K562 (cell line): ENCODE results near the gene SRMS. TPM values are rescaled to one million over a fixed set of nuclear protein-coding genes. Genes with fewer than 3 reads are reported as not detected.

ENCODE experiments used
- ATAC-seq: fragments of 200-7000 bp; cut with Tn5 transposase; 3 replicates; pipeline ENCODE4 v1.9.1; 2020; ENCODE audit warnings: moderate library complexity
- BruUV-seq: library from RNA; stranded (reverse); fragments of 400-500 nt; replicated peaks from 2 replicates; lab custom pipeline; 2021; lab: Mats Ljungman, UMichigan
- CTCF ChIA-PET: fragments of 300-600 bp; formaldehyde crosslinking; extraction: SDS; loops from one replicate; lab custom pipeline; 2021; ENCODE audit warnings: low intra/inter-chr PET ratio; lab: Yijun Ruan, JAX
- POLR2A ChIA-PET: fragments of 300-600, 350-650 bp; sonication (Branson Sonifier 250); formaldehyde crosslinking; extraction: SDS; loops from one replicate; lab custom pipeline; 2021; ENCODE audit warnings: antibody characterized with exemption, inconsistent platforms; lab: Yijun Ruan, JAX
- DNase-seq, 4 experiments: peaks; one replicate each; pipeline versions ENCODE4 v3.0.0 to v3.0.0-alpha.2; 2011 to 2018; ENCODE audit warnings: low spot score in 3 of 4, mixed read lengths in 3 of 4; ENCODE audit errors: extremely low read depth in 1 of 4
- FAIRE-seq: peaks from 2 replicates; lab custom pipeline; 2011; peaks lifted over from hg19 to GRCh38; lab: Jason Lieb, UNC
- H2AFZ ChIP-seq: 2 replicates; pipeline ENCODE4 v1.6.0; 2011; ENCODE audit warnings: low read depth, low read length, control low read depth, inconsistent platforms
- H3K27ac ChIP-seq: fragments of 200-600 bp; 3 replicates; pipeline ENCODE4 v1.8.0; 2011; ENCODE audit warnings: low read depth, mild to moderate bottlenecking, control low read depth, inconsistent platforms, low read length, moderate library complexity, mixed read lengths; ENCODE audit errors: extremely low read depth
- H3K27me3 ChIP-seq, 2 experiments: fragments of 300-600 bp in 1 of 2; 2 replicates in 1 of 2; 3 replicates in 1 of 2; pipeline versions ENCODE4 v1.6.0 to v1.8.0; 2011; ENCODE audit warnings: inconsistent platforms in 2 of 2, low read length in 2 of 2, mild to moderate bottlenecking in 1 of 2, mixed read lengths in 1 of 2, moderate library complexity in 1 of 2; ENCODE audit not compliant: control insufficient read depth in 2 of 2, insufficient read depth in 2 of 2
- H3K36me3 ChIP-seq: fragments of 300-600 bp; 3 replicates; pipeline ENCODE4 v1.8.0; 2011; ENCODE audit warnings: mild to moderate bottlenecking, low read length, inconsistent platforms; ENCODE audit not compliant: control insufficient read depth, insufficient read depth
- H3K4me1 ChIP-seq, 2 experiments: fragments of 200-600 bp in 1 of 2; replicated peaks in 1 of 2; 2 replicates in 1 of 2; 3 replicates in 1 of 2; pipeline versions ENCODE4 v1.5.1 to v1.8.0; 2011; ENCODE audit warnings: inconsistent platforms in 2 of 2, low read length in 2 of 2, mild to moderate bottlenecking in 1 of 2, mixed read lengths in 1 of 2, moderate library complexity in 1 of 2; ENCODE audit not compliant: control insufficient read depth in 2 of 2, insufficient read depth in 2 of 2
- H3K4me2 ChIP-seq: 2 replicates; pipeline ENCODE4 v1.6.1; 2011; ENCODE audit warnings: low read length, control low read depth, inconsistent platforms, mixed read lengths; ENCODE audit not compliant: insufficient read depth
- H3K4me3 ChIP-seq: fragments of 200-600 bp; sonication (generic), shearing (Covaris generic); 2 replicates; pipeline ENCODE4 v1.5.1; 2016; ENCODE audit warnings: control low read depth, inconsistent platforms
- H3K79me2 ChIP-seq: fragments of 200-600 bp; 3 replicates; pipeline ENCODE4 v1.8.0; 2011; ENCODE audit warnings: low read length, inconsistent platforms; ENCODE audit not compliant: control insufficient read depth, insufficient read depth
- H3K9ac ChIP-seq, 2 experiments: 2 replicates each; pipeline versions ENCODE4 v1.6.0 to v1.6.1; 2011; ENCODE audit warnings: low read depth in 2 of 2, low read length in 2 of 2, control low read depth in 1 of 2, inconsistent platforms in 1 of 2, mild to moderate bottlenecking in 1 of 2, mixed read lengths in 1 of 2; ENCODE audit not compliant: insufficient read depth in 1 of 2
- H3K9me1 ChIP-seq: one replicate; pipeline ENCODE4 v1.6.0; 2011; ENCODE audit warnings: inconsistent platforms, mild to moderate bottlenecking, low read length, moderate library complexity; ENCODE audit not compliant: control insufficient read depth, insufficient read depth
- H3K9me3 ChIP-seq: replicated peaks from 2 replicates; pipeline ENCODE4 v1.5.1; 2011; ENCODE audit warnings: low read depth, low read length, inconsistent platforms; ENCODE audit not compliant: control insufficient read depth, insufficient read depth
- H4K20me1 ChIP-seq: replicated peaks from 2 replicates; pipeline ENCODE4 v1.6.1; 2011; ENCODE audit warnings: low read length, inconsistent platforms, mixed read lengths; ENCODE audit not compliant: control insufficient read depth, insufficient read depth
- CBX8 ChIP-seq: fragments of 200-600 bp; sonication (generic); IDR thresholded peaks from 2 replicates; pipeline ENCODE4 v1.6.1; 2012; ENCODE audit warnings: borderline replicate concordance, mixed run types, low read depth, mild to moderate bottlenecking, moderate library complexity, mixed read lengths, low read length, control low read depth, inconsistent platforms; ENCODE audit not compliant: poor library complexity, severe bottlenecking; ENCODE audit errors: extremely low read depth
- CHCHD3 ChIP-seq: fragments of 250-450 bp; sonication (Bioruptor Pico); IDR thresholded peaks from 2 replicates; pipeline ENCODE4 v2.1.2; 2022; ENCODE audit warnings: mild to moderate bottlenecking
- ELK1 ChIP-seq: sonication (generic); formaldehyde crosslinking; IDR thresholded peaks from 2 replicates; pipeline ENCODE4 v1.8.1; 2022; ENCODE audit warnings: missing genetic modification reagents
- FOXK2 ChIP-seq, 2 experiments: fragments of 450-650 bp; IDR thresholded peaks in 1 of 2; conservative IDR thresholded peaks in 1 of 2; 2 replicates each; pipeline ENCODE4 v1.6.1; 2016; ENCODE audit warnings: low read depth in 2 of 2, mild to moderate bottlenecking in 1 of 2
- HCFC1 ChIP-seq: IDR thresholded peaks from 2 replicates; pipeline ENCODE4 v1.6.1; 2012; ENCODE audit warnings: low read depth, low read length, improper control_type of control experiment
- HDAC8 ChIP-seq: fragments of 450-650 bp; IDR thresholded peaks from 2 replicates; pipeline ENCODE4 v1.6.1; 2016; ENCODE audit warnings: mild to moderate bottlenecking, missing genetic modification characterization, moderate library complexity, missing compliant biosample characterization
- RAD51 ChIP-seq: fragments of 450-650 bp; IDR thresholded peaks from 2 replicates; pipeline ENCODE4 v1.7.1; 2016; ENCODE audit warnings: low read depth, mild to moderate bottlenecking, borderline replicate concordance
- SMAD1 ChIP-seq: fragments of 150-350 bp; IDR thresholded peaks from 2 replicates; pipeline ENCODE4 v1.6.1; 2014; ENCODE audit warnings: low read length, low read depth; ENCODE audit not compliant: partially characterized antibody
- SMARCB1 ChIP-seq: IDR thresholded peaks from 2 replicates; pipeline ENCODE4 v1.6.1; 2011; ENCODE audit warnings: improper control_type of control experiment, low read depth; ENCODE audit not compliant: insufficient read length
- SREBF1 ChIP-seq: fragments of 150-350 bp; IDR thresholded peaks from 2 replicates; pipeline ENCODE4 v1.6.1; 2014; ENCODE audit warnings: antibody characterized with exemption, low read depth, low read length, borderline replicate concordance
- THRA ChIP-seq: fragments of 450-650 bp; IDR thresholded peaks from 2 replicates; pipeline ENCODE4 v1.6.1; 2017; ENCODE audit warnings: mild to moderate bottlenecking, moderate library complexity
- XRCC5 ChIP-seq: fragments of 200-400 bp; formaldehyde crosslinking; IDR thresholded peaks from 2 replicates; pipeline ENCODE4 v1.6.1; 2017; ENCODE audit warnings: low read depth, mild to moderate bottlenecking, low read length
- ZFP1 ChIP-seq: fragments of 450-650 bp; formaldehyde crosslinking; IDR thresholded peaks from 2 replicates; pipeline ENCODE4 v1.4.0; 2020; ENCODE audit warnings: mild to moderate bottlenecking, mixed read lengths
- ZFX ChIP-seq: sonication (generic); formaldehyde crosslinking; IDR thresholded peaks from 2 replicates; pipeline ENCODE4 v1.8.0; 2022; ENCODE audit warnings: mild to moderate bottlenecking, missing genetic modification reagents, moderate library complexity
- ZNF436 ChIP-seq: fragments of 250-450, 450-650 bp; sonication (Bioruptor Pico); formaldehyde crosslinking; IDR thresholded peaks from 2 replicates; pipeline ENCODE4 v1.7.0; 2020; ENCODE audit warnings: mild to moderate bottlenecking
- WGBS: fragments of 100-300 bp; shearing (Covaris generic); methylation state at CpG from one replicate; pipeline ENCODE4 v1.1.6; 2016; ENCODE audit warnings: low coverage, mixed read lengths; ENCODE audit not compliant: insufficient coverage; ENCODE audit errors: missing lambda C conversion rate; 5-methylcytosine and 5-hydroxymethylcytosine counted together
- in situ Hi-C: fragments of 300-500 bp; cut with MboI; formaldehyde crosslinking; loops from 4 replicates; pipeline ENCODE4 v1.15.0; 2018; ENCODE audit warnings: inconsistent platforms, mixed read lengths
- intact Hi-C: fragments of 100-400 bp; cut with micrococcal nuclease; formaldehyde crosslinking; loops from 2 replicates; pipeline ENCODE4 v1.14.2; 2022
- polyA plus RNA-seq, 8 experiments: library from polyadenylated mRNA; depleted of rRNA in 4 of 8; stranded (reverse) in 5 of 8; unstranded in 3 of 8; fragments of >200 nt; fragmentation: Nextera tagmentation in 2 of 8; fragmentation: Illumina TruSeq in 1 of 8; extraction: Ambion mirVana in 2 of 8; extraction: Trizol in 1 of 8; gene quantifications; 2 replicates each; pipeline versions ENCODE4 v1.2.1 to v1.2.3, GENCODE V29; 2011 to 2014; ENCODE audit warnings: inconsistent platforms in 1 of 8, missing spikeins in 1 of 8
- total RNA-seq, 7 experiments: library from RNA; depleted of rRNA in 6 of 7; stranded (reverse); fragments of >200 nt in 6 of 7; fragmentation: Illumina TruSeq in 2 of 7; extraction: Trizol in 2 of 7; gene quantifications; 2 replicates each; pipeline versions ENCODE4 v1.2.1 to v1.2.3, GENCODE V29; 2011 to 2021; ENCODE audit warnings: low replicate concordance in 1 of 7

Gene SRMS
- total and polyA plus RNA-seq, 9 of the 15 experiments (the other 6 are each of a cell fraction or from before 2014, with no cell fraction given), result 0.07 TPM; not detected in 8

- no peak for DNase-seq
- no peak for FAIRE-seq
- Histone ChIP-seq H3K4me2 (no peak overlapping the region), H4K20me1 (peaks cover 6% of the 10 kb centered on the region; the same call in 1 of the 2 replicates), H3K36me3 (no peaks in the 10 kb centered on the region), H3K27me3 (peaks cover 0 to 41% of the 10 kb centered on the region in 2 experiments; a peak in 3 of 5 replicates), H3K9me3 (no peaks in the 10 kb centered on the region), H3K9me1 (no peaks in the 10 kb centered on the region), H3K79me2 (no peaks in the 10 kb centered on the region), H3K4me1 (peaks cover 6 to 80% of the 10 kb centered on the region in 2 experiments; a peak in 4 of 5 replicates), H3K9ac (peak overlapping the region in 1 of 2 experiments; percentile 43; a peak in 1 of 4 replicates), H3K4me3 (no peak overlapping the region), H3K27ac (no peak overlapping the region), H2AFZ (no peak overlapping the region)
- POLR2A ChIA-PET, result interaction anchor here (0.6 to 2.2 kb wide), 3 partner anchors 10 to 359 kb away, joined by 4 to 27 read pairs (median 6); partner anchors contain the start of gene PPDPF
- TF ChIP-seq HCFC1 (no peak), ZFP1 (no peak), XRCC5 (no peak), SREBF1 (no peak), SMAD1 (no peak), FOXK2 (conservative IDR thresholded peaks at IDR 0.05 in 1 of 2, IDR thresholded peaks at IDR 0.05 in 1 of 2; ENCODE audit: low read depth in 2 of 2) (no peak), THRA (no peak), ZNF436 (no peak), CBX8 (no peak), ZFX (CRISPR knock-in tag) (no peak), RAD51 (no peak), ELK1 (CRISPR knock-in tag) (no peak), CHCHD3 (no peak), HDAC8 (no peak), SMARCB1 (no peak)
- BruUV-seq, result no TSS peak
- ATAC-seq, result no peak; the same call in 2 of the 3 replicates
- in situ Hi-C loops (no loop called here), intact Hi-C loops (loop anchor here (10.0 kb wide), 2 partner anchors 121 to 171 kb away; partner anchors contain the start of genes ARFRP1, RTEL1, STMN3 and ZGPAT)
- 15% methylated on average over 21 of the region's 28 CpGs for WGBS
- CTCF ChIA-PET, result no interaction called here
Measured at GRCh38 chr20:63533871-63534393, 13.6 kb downstream of the SRMS start.
